Measurements from ENCODE around the gene TOB1.

DNA sequence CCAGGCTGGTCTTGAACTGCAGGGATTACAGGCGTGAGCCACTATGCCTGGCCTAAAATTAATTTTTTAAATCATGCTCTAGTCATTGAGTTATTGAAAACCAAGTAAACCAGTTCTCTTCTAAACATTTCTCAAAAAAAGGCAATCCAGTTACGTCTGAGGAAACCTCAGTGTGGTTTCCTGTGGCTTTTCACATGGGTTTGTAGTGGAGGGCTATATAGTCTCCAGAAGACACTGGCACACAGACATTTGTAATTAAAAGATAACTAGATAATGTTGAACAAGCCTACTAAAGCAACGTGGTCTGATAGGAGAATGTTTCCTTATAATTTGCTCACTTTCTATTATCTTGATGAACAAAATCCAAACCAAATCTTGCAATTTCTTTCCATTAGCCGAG lies 5.2 kb upstream of the TOB1 start:
- no peak for TF ChIP-seq SUZ12 (IDR thresholded peaks at IDR 0.05; ENCODE audit: extremely low read depth, insufficient read depth, insufficient read length)
- no peak for TF ChIP-seq ZNF274 (IDR thresholded peaks at IDR 0.05; ENCODE audit: low read depth, low read length)
- no peak for TF ChIP-seq YY1 (IDR thresholded peaks at IDR 0.05; ENCODE audit: insufficient read depth, insufficient read length)

Data from NT2/D1 (cell line).